ENCODE data around the gene SGCD. TPM values are rescaled to one million over a fixed set of nuclear protein-coding genes. Genes with fewer than 3 reads are reported as not detected.

Gene SGCD
- total RNA-seq, 1 donor from 2014 or later, result 6.0 TPM

DNA sequence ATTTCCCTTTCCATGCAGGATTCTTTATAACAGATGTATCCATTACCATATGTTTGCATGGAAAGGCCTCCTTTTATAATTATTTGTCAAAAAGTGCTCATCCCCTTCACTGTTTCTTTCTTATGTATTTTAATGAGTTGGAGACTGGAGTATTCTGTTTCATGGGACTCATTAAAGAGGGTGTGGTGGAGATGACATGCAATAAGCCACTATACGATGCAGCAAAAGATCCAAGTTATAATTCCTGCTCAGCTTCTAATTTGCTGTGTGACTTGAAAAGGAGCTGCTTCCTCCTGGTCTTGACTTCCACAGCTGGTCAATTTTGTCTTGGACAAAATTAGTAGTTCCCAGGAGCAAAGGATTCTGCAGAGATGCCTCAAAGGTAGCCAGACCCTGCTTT, 13.9 kb downstream of the SGCD start:
- Histone ChIP-seq H3K4me3 (no peak overlapping the region), H3K27me3 (ENCODE audit: low read depth) (no peaks in the 10 kb centered on the region), H3K36me3 (no peaks in the 10 kb centered on the region), H3K9me3 (no peaks in the 10 kb centered on the region), H3K4me1 (no peaks in the 10 kb centered on the region), H3K27ac (no peak overlapping the region)
- no peak for ATAC-seq
- DNase-seq, result no peak
- intact Hi-C loops (cut with DNase I), result no loop called here
- TF ChIP-seq, protein P1, sequence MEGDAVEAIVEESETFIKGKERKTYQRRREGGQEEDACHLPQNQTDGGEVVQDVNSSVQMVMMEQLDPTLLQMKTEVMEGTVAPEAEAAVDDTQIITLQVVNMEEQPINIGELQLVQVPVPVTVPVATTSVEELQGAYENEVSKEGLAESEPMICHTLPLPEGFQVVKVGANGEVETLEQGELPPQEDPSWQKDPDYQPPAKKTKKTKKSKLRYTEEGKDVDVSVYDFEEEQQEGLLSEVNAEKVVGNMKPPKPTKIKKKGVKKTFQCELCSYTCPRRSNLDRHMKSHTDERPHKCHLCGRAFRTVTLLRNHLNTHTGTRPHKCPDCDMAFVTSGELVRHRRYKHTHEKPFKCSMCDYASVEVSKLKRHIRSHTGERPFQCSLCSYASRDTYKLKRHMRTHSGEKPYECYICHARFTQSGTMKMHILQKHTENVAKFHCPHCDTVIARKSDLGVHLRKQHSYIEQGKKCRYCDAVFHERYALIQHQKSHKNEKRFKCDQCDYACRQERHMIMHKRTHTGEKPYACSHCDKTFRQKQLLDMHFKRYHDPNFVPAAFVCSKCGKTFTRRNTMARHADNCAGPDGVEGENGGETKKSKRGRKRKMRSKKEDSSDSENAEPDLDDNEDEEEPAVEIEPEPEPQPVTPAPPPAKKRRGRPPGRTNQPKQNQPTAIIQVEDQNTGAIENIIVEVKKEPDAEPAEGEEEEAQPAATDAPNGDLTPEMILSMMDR (IDR thresholded peaks at IDR 0.05), result no peak

DNA sequence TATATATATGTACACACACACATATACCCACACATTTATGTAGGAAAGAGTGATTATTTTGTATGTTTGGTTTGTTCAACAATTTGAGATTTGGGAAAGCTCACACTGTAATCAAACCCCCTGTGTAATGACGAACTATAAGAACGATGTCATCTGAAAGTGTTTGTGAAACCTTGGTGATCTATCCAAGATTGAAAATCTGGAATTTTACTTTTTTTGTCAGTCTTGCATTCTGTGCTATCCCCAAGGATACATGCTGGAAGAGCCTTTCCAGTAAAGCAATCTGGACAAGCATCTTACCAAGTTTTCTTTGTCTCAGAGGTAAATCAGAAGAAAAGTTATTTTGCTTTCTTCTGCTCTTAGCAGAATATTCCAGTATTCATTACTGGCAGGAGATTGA, 23.3 kb downstream of the SGCD start:
- no peak for DNase-seq
- Histone ChIP-seq H3K27ac (no peak overlapping the region), H3K4me1 (no peaks in the 10 kb centered on the region), H3K27me3 (ENCODE audit: low read depth) (no peaks in the 10 kb centered on the region), H3K9me3 (no peaks in the 10 kb centered on the region), H3K36me3 (no peaks in the 10 kb centered on the region), H3K4me3 (no peak overlapping the region)
- no peak for ATAC-seq
- intact Hi-C loops (cut with DNase I), result no loop called here
- TF ChIP-seq, protein P1 (IDR thresholded peaks at IDR 0.05), result no peak

DNA sequence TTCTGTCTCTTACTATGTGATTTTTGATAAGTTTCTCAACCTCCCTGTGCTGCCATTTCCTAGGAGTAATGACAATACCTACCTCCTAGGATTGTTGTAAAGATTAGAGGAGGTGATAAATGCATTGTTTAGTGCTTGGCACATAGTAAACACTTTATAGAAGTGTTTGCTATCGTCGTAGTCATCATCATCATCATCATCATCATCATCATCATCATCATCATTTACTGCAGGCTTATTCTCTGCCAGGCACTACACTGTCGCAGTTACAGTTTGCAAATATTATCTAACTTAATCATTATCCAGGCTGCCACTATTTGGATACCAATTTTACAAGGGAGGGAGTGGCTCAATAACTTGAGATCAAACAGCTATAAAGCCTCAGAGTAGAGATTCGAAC, 24.5 kb downstream of the SGCD start:
- H3K4me1 ChIP-seq, result no peaks in the 10 kb centered on the region
- no peak for ATAC-seq

DNA sequence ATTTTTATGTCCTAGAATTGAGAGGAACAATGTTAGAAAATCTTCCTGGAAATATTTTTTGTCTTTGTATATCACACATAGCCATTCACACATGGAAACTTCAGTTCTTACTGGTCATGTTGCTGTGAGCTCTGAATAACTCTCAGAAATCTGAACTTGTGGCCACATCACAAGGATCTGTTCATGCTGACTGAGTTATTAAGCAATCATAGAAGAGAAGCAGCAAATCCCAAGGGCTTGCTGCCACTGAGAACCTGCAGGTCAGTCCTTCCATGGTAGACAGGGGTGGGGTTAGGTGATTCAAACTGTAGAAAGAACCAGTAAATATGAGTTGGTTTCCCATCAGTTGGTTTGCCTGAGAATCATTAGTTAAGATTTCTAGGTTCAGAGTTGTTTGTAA, 27.6 kb downstream of the SGCD start:
- ATAC-seq, result no peak
- intact Hi-C loops (cut with DNase I), result no loop called here
- no peak for DNase-seq
- Histone ChIP-seq H3K27ac (no peak overlapping the region), H3K27me3 (ENCODE audit: low read depth) (no peaks in the 10 kb centered on the region), H3K4me1 (no peaks in the 10 kb centered on the region), H3K9me3 (no peaks in the 10 kb centered on the region), H3K36me3 (no peaks in the 10 kb centered on the region), H3K4me3 (no peak overlapping the region)
- TF ChIP-seq, protein P1 (IDR thresholded peaks at IDR 0.05), result no peak

More for the DNA sequence above, 24.5 kb downstream of the SGCD start:
- Histone ChIP-seq H3K27me3 (ENCODE audit: low read depth) (no peaks in the 10 kb centered on the region), H3K4me3 (no peak overlapping the region), H3K27ac (no peak overlapping the region), H3K9me3 (no peaks in the 10 kb centered on the region), H3K36me3 (no peaks in the 10 kb centered on the region)
- intact Hi-C loops (cut with DNase I), result no loop called here
- no peak for DNase-seq
- TF ChIP-seq, protein P1 (IDR thresholded peaks at IDR 0.05), result no peak

DNA sequence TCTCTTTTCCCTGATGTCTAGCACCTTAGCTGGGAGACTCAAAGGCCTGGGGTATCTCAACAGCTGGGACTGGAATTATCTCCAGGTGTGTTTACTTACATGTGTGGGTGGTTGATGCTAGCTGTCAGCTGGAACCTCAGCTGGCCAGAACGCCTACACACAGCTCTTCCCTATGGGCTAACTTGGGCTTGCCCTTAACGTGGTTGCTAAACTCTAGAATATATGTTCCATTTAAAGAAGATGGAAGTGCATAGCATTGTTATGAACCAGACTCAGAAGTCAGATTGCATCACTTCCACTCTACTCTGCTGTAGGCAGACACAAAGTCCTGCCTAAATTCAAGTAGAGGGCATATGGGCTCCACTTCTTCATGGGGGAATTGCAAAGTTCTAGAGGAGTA, 29.3 kb downstream of the SGCD start:
- ATAC-seq, result no peak
- H3K36me3 ChIP-seq, result no peaks in the 10 kb centered on the region
- H3K27me3 ChIP-seq (ENCODE audit: low read depth), result no peaks in the 10 kb centered on the region
- no peak overlapping the region for H3K27ac ChIP-seq
- no peak overlapping the region for H3K4me3 ChIP-seq
- no peak for DNase-seq
- no peaks in the 10 kb centered on the region for H3K9me3 ChIP-seq
- H3K4me1 ChIP-seq, result no peaks in the 10 kb centered on the region
- TF ChIP-seq, protein P1 (IDR thresholded peaks at IDR 0.05), result no peak
- intact Hi-C loops (cut with DNase I), result no loop called here

DNA sequence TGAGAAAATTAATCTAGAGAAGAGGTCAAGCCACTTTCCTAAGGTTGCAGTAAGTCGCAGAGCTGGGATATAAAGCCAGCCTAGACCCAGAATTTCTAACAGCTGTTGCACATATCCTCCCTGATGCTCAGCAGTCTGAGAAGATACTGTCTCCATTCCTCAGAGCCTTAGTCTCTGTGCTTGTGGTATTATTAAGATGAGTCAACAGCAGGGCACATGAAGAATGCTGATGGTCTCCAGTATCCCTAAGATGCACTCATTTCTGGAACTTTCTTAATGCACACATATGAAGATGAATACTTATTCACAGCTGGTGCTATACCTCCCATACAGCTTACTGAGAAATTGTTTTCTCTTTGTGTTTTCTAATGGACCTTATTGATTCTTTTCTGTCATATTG, 32.5 kb downstream of the SGCD start:
- intact Hi-C loops (cut with DNase I), result no loop called here
- Histone ChIP-seq H3K4me3 (no peak overlapping the region), H3K27me3 (ENCODE audit: low read depth) (no peaks in the 10 kb centered on the region), H3K27ac (no peak overlapping the region), H3K4me1 (no peaks in the 10 kb centered on the region), H3K36me3 (no peaks in the 10 kb centered on the region), H3K9me3 (no peaks in the 10 kb centered on the region)
- ATAC-seq, result no peak
- TF ChIP-seq, protein P1 (IDR thresholded peaks at IDR 0.05), result no peak
- DNase-seq, result no peak
